Common myeloid progenitor, CD34-positive (primary cell): ENCODE measurements around the gene DTX2.
"Not testable (repeated sequence)": the region's sequence is repeated elsewhere in the genome, so short reads cannot be mapped to it uniquely, and the experiment has no call there.

Source experiments
- CTCF ChIA-PET: fragments of 350-600 bp; sonication (Branson Sonifier 250); formaldehyde crosslinking; loops from one replicate; lab custom pipeline; 2021; ENCODE audit warnings: antibody characterized with exemption; lab: Charles Lee
- POLR2A ChIA-PET: fragments of 350-600 bp; sonication (Branson Sonifier 250); formaldehyde crosslinking; loops from one replicate; lab custom pipeline; 2021; ENCODE audit warnings: antibody characterized with exemption; lab: Charles Lee
- DNase-seq, 3 donors: peaks; one replicate each; pipeline versions ENCODE4 v3.0.0 to v3.0.0-alpha.2; 2013
- H3K27ac ChIP-seq, 2 experiments: 1 replicate in 1 of 2; 2 replicates in 1 of 2; pipeline ENCODE4 v1.7.0; 2013; ENCODE audit warnings: inconsistent platforms in 2 of 2, low read length in 2 of 2, mild to moderate bottlenecking in 2 of 2, low read depth in 1 of 2, moderate library complexity in 1 of 2; ENCODE audit not compliant: severe bottlenecking in 2 of 2, insufficient read depth in 1 of 2, poor library complexity in 1 of 2
- H3K27me3 ChIP-seq, 5 experiments: replicated peaks in 2 of 5; 1 replicate in 3 of 5; 2 replicates in 2 of 5; pipeline versions ENCODE4 v1.6.1 to v1.7.0; 2013; ENCODE audit warnings: low read length in 4 of 5, mild to moderate bottlenecking in 2 of 5, moderate library complexity in 2 of 5, inconsistent platforms in 1 of 5; ENCODE audit not compliant: insufficient read depth in 5 of 5, control insufficient read depth in 4 of 5
- H3K36me3 ChIP-seq, 4 experiments: 1 replicate in 2 of 4; 2 replicates in 2 of 4; pipeline versions ENCODE4 v1.6.1 to v1.7.0; 2013; ENCODE audit warnings: low read length in 3 of 4, control low read depth in 1 of 4, mild to moderate bottlenecking in 1 of 4; ENCODE audit not compliant: control insufficient read depth in 4 of 4, insufficient read depth in 4 of 4
- H3K4me1 ChIP-seq, 4 experiments: 1 replicate in 3 of 4; 2 replicates in 1 of 4; pipeline versions ENCODE4 v1.6.1 to v1.7.1; 2013; ENCODE audit warnings: low read length in 3 of 4, mild to moderate bottlenecking in 3 of 4, control low read depth in 1 of 4, inconsistent platforms in 1 of 4, moderate library complexity in 1 of 4; ENCODE audit not compliant: control insufficient read depth in 4 of 4, insufficient read depth in 4 of 4; ENCODE audit errors: control extremely low read depth in 1 of 4
- H3K4me3 ChIP-seq, 7 experiments: 1 replicate in 4 of 7; 2 replicates in 3 of 7; pipeline versions ENCODE4 v1.5.1 to v1.7.0; 2013; ENCODE audit warnings: mild to moderate bottlenecking in 7 of 7, low read length in 6 of 7, moderate library complexity in 6 of 7, inconsistent platforms in 2 of 7, low read depth in 2 of 7, control low read depth in 1 of 7; ENCODE audit not compliant: insufficient read depth in 4 of 7, control insufficient read depth in 1 of 7; ENCODE audit errors: extremely low read depth in 1 of 7
- H3K9me3 ChIP-seq, 5 experiments: 1 replicate in 4 of 5; 2 replicates in 1 of 5; pipeline versions ENCODE4 v1.6.1 to v1.7.1; 2013; ENCODE audit warnings: low read length in 4 of 5, mild to moderate bottlenecking in 2 of 5, inconsistent platforms in 1 of 5, low read depth in 1 of 5, moderate library complexity in 1 of 5; ENCODE audit not compliant: control insufficient read depth in 4 of 5, insufficient read depth in 2 of 5; ENCODE audit errors: control extremely low read depth in 1 of 5
- WGBS: methylation state at CpG from one replicate; pipeline ENCODE4 v1.1.5; 2013; ENCODE audit not compliant: insufficient coverage; 5-methylcytosine and 5-hydroxymethylcytosine counted together

Gene DTX2

GRCh38 chr7:76492139-76492538, 30.6 kb downstream of the DTX2 start:
- WGBS = no CpG with 5 or more reads among the region's 10 CpGs
- H3K27me3 ChIP-seq, H3K36me3 ChIP-seq, POLR2A ChIA-PET, H3K4me1 ChIP-seq, CTCF ChIA-PET, H3K4me3 ChIP-seq, H3K27ac ChIP-seq, DNase-seq, H3K9me3 ChIP-seq: not testable (repeated sequence)

GRCh38 chr7:76495717-76496116, 34.2 kb downstream of the DTX2 start:
- H3K27ac ChIP-seq, H3K4me3 ChIP-seq, DNase-seq, H3K4me1 ChIP-seq, H3K9me3 ChIP-seq, CTCF ChIA-PET, POLR2A ChIA-PET, H3K27me3 ChIP-seq, H3K36me3 ChIP-seq: not testable (repeated sequence)
- WGBS = no CpG with 5 or more reads among the region's 16 CpGs

GRCh38 chr7:76497918-76498582, 36.5 kb downstream of the DTX2 start:
- H3K4me1 ChIP-seq, POLR2A ChIA-PET, H3K27ac ChIP-seq, H3K36me3 ChIP-seq, DNase-seq, H3K9me3 ChIP-seq, H3K4me3 ChIP-seq, CTCF ChIA-PET, H3K27me3 ChIP-seq: not testable (repeated sequence)
- WGBS = no CpG with 5 or more reads among the region's 27 CpGs

- CTCF ChIA-PET = not testable (repeated sequence)
Observed at GRCh38 chr7:76498583-76499200, 37.2 kb downstream of the DTX2 start.

GRCh38 chr7:76499201-76499923, 37.9 kb downstream of the DTX2 start:
- H3K36me3 ChIP-seq = not testable (repeated sequence)
- WGBS = no CpG with 5 or more reads among the region's 28 CpGs

More at GRCh38 chr7:76498583-76499200, 37.2 kb downstream of the DTX2 start:
- DNase-seq, H3K27me3 ChIP-seq, POLR2A ChIA-PET, H3K9me3 ChIP-seq, H3K27ac ChIP-seq, H3K4me3 ChIP-seq, H3K36me3 ChIP-seq, H3K4me1 ChIP-seq: not testable (repeated sequence)
- WGBS = no CpG with 5 or more reads among the region's 10 CpGs

GRCh38 chr7:76499924-76500241, 38.4 kb downstream of the DTX2 start:
- CTCF ChIA-PET, H3K27ac ChIP-seq, H3K27me3 ChIP-seq, DNase-seq, H3K4me1 ChIP-seq, H3K9me3 ChIP-seq, H3K4me3 ChIP-seq, POLR2A ChIA-PET, H3K36me3 ChIP-seq: not testable (repeated sequence)
- WGBS = no CpG with 5 or more reads among the region's 19 CpGs

More at GRCh38 chr7:76499201-76499923, 37.9 kb downstream of the DTX2 start:
- CTCF ChIA-PET, DNase-seq, POLR2A ChIA-PET, H3K4me3 ChIP-seq, H3K27ac ChIP-seq, H3K4me1 ChIP-seq, H3K9me3 ChIP-seq, H3K27me3 ChIP-seq: not testable (repeated sequence)

- 98% methylated on average over 5 of the region's 13 CpGs for WGBS
- H3K4me3 ChIP-seq, H3K9me3 ChIP-seq, POLR2A ChIA-PET, DNase-seq, H3K27me3 ChIP-seq, H3K4me1 ChIP-seq, H3K27ac ChIP-seq, CTCF ChIA-PET: not testable (repeated sequence)
- H3K36me3 ChIP-seq = peaks cover 0 to 19% (median 7%) of the 10 kb centered on the region in 4 experiments
Observed at GRCh38 chr7:76502224-76502623, 40.7 kb downstream of the DTX2 start.
